Lower lobe of right lung (tissue), 2 donors: ENCODE measurements around the gene SLC39A11. TPM values are rescaled to one million over a fixed set of nuclear protein-coding genes. Genes with fewer than 3 reads are reported as not detected.
"Not testable (repeated sequence)": the region's sequence is repeated elsewhere in the genome, so short reads cannot be mapped to it uniquely, and the experiment has no call there.

ENCODE experiments used
- ATAC-seq, 2 donors: fragments of 200-7000 bp; cut with Tn5 transposase; one replicate each; pipeline ENCODE4 v1.9.1; 2020 to 2022; ENCODE audit warnings: mild to moderate bottlenecking in 2 of 2, moderate library complexity in 2 of 2
- DNase-seq: peaks from one replicate; pipeline ENCODE4 v3.0.0-alpha.2; 2020
- H3K27ac ChIP-seq: fragments of 200-600 bp; one replicate; pipeline ENCODE4 v1.8.0; 2022
- H3K27me3 ChIP-seq: fragments of 200-600 bp; one replicate; pipeline ENCODE4 v1.8.0; 2022; ENCODE audit warnings: low read depth
- H3K36me3 ChIP-seq: fragments of 200-600 bp; one replicate; pipeline ENCODE4 v1.8.0; 2022; ENCODE audit warnings: mild to moderate bottlenecking
- H3K4me1 ChIP-seq: fragments of 200-600 bp; one replicate; pipeline ENCODE4 v1.8.0; 2022
- H3K4me3 ChIP-seq: fragments of 200-600 bp; one replicate; pipeline ENCODE4 v1.8.0; 2022; ENCODE audit warnings: mild to moderate bottlenecking
- H3K9me3 ChIP-seq: fragments of 200-600 bp; one replicate; pipeline ENCODE4 v1.8.0; 2022
- CTCF ChIP-seq: fragments of 200-600 bp; IDR thresholded peaks from one replicate; pipeline ENCODE4 v1.8.0; 2022; ENCODE audit warnings: antibody characterized with exemption, mild to moderate bottlenecking
- intact Hi-C: fragments of 100-400 bp; cut with DNase I; formaldehyde crosslinking; loops from one replicate; pipeline ENCODE4 v1.11.0; 2022
- total RNA-seq: library from RNA; stranded (reverse); fragmentation: NEBNext Ultra II Directional; extraction: Animal tissue kit (Norgen Biotek cat#: 25700); gene quantifications from one replicate; pipeline ENCODE4 v1.2.1, GENCODE V29; 2021
- donor health status: DM: no; HTN: yes; CAD: no; lungs with severe emphysema.

Gene SLC39A11
- total RNA-seq, 1 donor from 2014 or later, result 39.7 TPM

- ATAC-seq (no peak), DNase-seq (no peak)
- TF ChIP-seq CTCF, result no peak
- H3K4me3 ChIP-seq, result no peak overlapping the region
- no peaks in the 10 kb centered on the region for H3K27me3 ChIP-seq
- H3K27ac ChIP-seq, result no peak overlapping the region
- peaks cover 6% of the 10 kb centered on the region for H3K9me3 ChIP-seq
- peaks cover 4% of the 10 kb centered on the region for H3K36me3 ChIP-seq
- no peaks in the 10 kb centered on the region for H3K4me1 ChIP-seq
- intact Hi-C loops, result no loop called here
These were observed 255.2 kb downstream of the SLC39A11 start for GRCh38 chr17:72837335-72837734.

- Histone ChIP-seq H3K27me3 (no peaks in the 10 kb centered on the region), H3K4me3 (no peak overlapping the region), H3K27ac (no peak overlapping the region), H3K36me3 (peaks cover 4% of the 10 kb centered on the region), H3K9me3 (no peaks in the 10 kb centered on the region), H3K4me1 (no peaks in the 10 kb centered on the region)
- TF ChIP-seq CTCF, result no peak
- intact Hi-C loops, result no loop called here
- DNase-seq (no peak), ATAC-seq (no peak)
These were observed 259.2 kb downstream of the SLC39A11 start for GRCh38 chr17:72833128-72833765.

- Histone ChIP-seq H3K4me3 (no peak overlapping the region), H3K27ac (no peak overlapping the region), H3K9me3 (no peaks in the 10 kb centered on the region), H3K36me3 (peaks cover 4% of the 10 kb centered on the region), H3K4me1 (no peaks in the 10 kb centered on the region), H3K27me3 (no peaks in the 10 kb centered on the region)
- TF ChIP-seq CTCF, result no peak
- DNase-seq (no peak), ATAC-seq (no peak)
- intact Hi-C loops, result no loop called here
These were observed 260.2 kb downstream of the SLC39A11 start for GRCh38 chr17:72832306-72832705.

- H3K4me1 ChIP-seq, result no peaks in the 10 kb centered on the region
- no peak for TF ChIP-seq CTCF
- ATAC-seq (no peak), DNase-seq (no peak)
- no peaks in the 10 kb centered on the region for H3K27me3 ChIP-seq
- H3K4me3 ChIP-seq, result no peak overlapping the region
- no peak overlapping the region for H3K27ac ChIP-seq
- H3K9me3 ChIP-seq, result peaks cover 12% of the 10 kb centered on the region
- intact Hi-C loops, result no loop called here
- no peaks in the 10 kb centered on the region for H3K36me3 ChIP-seq
These were observed 262.6 kb downstream of the SLC39A11 start for GRCh38 chr17:72829883-72830282.

GRCh38 chr17:72826602-72827001, 265.9 kb downstream of the SLC39A11 start:
- Histone ChIP-seq H3K9me3 (peaks cover 18% of the 10 kb centered on the region), H3K36me3 (no peaks in the 10 kb centered on the region), H3K27me3 (no peaks in the 10 kb centered on the region), H3K4me3 (no peak overlapping the region), H3K4me1 (no peaks in the 10 kb centered on the region), H3K27ac (no peak overlapping the region)
- no peak for TF ChIP-seq CTCF
- intact Hi-C loops, result no loop called here
- no peak for DNase-seq
- no peak for ATAC-seq

- H3K4me3 ChIP-seq, intact Hi-C loops, ATAC-seq, H3K27me3 ChIP-seq, H3K36me3 ChIP-seq, DNase-seq, H3K27ac ChIP-seq, H3K4me1 ChIP-seq: not testable (repeated sequence)
- peaks cover 18% of the 10 kb centered on the region for H3K9me3 ChIP-seq
These were observed 266.4 kb downstream of the SLC39A11 start for GRCh38 chr17:72826059-72826458.
